Fibroblast of pulmonary artery (primary cell): ENCODE measurements around the gene ST3GAL3.

ENCODE experiments used
- DNase-seq: peaks from one replicate; pipeline ENCODE4 v3.0.0-alpha.2; 2010; ENCODE audit warnings: low read depth
- H3K4me3 ChIP-seq: replicated peaks from 2 replicates; pipeline ENCODE4 v1.5.1; 2011; ENCODE audit warnings: low read depth, mild to moderate bottlenecking, control low read depth, low read length, moderate library complexity
- TF ChIP-seq, protein P1 (sequence below): IDR thresholded peaks from 2 replicates; pipeline ENCODE4 v1.5.1; 2011; ENCODE audit warnings: mild to moderate bottlenecking, control low read depth, low read length, inconsistent platforms; ENCODE audit errors: missing control alignments

ST3GAL3 gene

DNA sequence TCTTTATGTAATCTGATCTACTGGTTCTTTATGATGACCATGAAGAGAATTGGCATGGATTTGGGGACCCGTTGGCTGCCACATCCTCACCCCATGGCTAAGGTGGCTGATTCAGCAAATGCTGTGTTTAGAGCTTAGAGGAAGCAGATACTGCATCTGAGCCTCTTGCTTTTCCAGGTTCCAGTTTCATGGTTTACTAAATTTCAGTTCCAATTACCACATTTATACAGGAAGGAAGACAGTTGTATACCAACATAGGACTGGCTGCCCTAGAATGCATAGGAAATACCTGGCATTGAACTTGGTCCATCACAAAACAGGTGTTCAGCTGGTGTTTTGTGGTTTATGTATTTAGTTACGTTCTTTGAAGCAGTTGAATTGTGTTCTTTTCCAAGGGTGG lies 107.1 kb downstream of the ST3GAL3 start:
- DNase-seq: no peak
- no peak overlapping the region for H3K4me3 ChIP-seq
- TF ChIP-seq, protein P1, sequence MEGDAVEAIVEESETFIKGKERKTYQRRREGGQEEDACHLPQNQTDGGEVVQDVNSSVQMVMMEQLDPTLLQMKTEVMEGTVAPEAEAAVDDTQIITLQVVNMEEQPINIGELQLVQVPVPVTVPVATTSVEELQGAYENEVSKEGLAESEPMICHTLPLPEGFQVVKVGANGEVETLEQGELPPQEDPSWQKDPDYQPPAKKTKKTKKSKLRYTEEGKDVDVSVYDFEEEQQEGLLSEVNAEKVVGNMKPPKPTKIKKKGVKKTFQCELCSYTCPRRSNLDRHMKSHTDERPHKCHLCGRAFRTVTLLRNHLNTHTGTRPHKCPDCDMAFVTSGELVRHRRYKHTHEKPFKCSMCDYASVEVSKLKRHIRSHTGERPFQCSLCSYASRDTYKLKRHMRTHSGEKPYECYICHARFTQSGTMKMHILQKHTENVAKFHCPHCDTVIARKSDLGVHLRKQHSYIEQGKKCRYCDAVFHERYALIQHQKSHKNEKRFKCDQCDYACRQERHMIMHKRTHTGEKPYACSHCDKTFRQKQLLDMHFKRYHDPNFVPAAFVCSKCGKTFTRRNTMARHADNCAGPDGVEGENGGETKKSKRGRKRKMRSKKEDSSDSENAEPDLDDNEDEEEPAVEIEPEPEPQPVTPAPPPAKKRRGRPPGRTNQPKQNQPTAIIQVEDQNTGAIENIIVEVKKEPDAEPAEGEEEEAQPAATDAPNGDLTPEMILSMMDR: no peak

DNA sequence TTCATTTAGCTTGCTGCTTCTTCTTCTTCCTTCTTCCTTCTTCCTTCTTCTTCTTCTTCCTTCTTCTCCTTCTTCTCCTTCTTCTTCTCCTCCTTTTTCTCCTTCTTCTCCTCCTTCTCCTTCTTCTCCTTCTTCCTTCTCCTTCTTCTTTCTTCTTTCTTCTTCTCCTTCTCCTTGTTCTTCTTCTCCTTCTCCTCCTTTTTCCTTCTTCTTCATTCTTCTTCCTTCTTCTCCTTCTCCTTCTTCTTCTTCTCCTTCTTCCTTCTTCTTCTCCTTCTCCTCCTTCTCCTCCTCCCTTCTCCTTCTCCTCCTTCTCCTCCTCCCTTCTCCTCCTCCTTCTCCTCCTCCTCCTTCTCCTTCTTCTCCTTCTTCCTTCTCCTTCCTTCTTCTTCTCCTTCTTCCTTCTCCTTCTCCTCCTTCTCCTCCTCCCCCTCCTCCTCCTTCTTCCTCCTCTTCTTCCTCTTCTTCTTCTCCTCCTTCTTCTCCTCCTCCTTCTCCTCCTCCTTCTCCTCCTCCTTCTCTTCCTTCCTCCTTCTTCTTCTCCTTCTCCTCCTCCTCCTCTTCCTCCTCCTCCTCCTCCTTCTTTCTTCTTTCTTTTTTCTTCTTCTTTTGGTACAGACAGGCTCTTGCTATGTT lies 110.1 kb downstream of the ST3GAL3 start:
- TF ChIP-seq, protein P1: no peak
- DNase-seq: no peak
- H3K4me3 ChIP-seq: no peak overlapping the region

DNA sequence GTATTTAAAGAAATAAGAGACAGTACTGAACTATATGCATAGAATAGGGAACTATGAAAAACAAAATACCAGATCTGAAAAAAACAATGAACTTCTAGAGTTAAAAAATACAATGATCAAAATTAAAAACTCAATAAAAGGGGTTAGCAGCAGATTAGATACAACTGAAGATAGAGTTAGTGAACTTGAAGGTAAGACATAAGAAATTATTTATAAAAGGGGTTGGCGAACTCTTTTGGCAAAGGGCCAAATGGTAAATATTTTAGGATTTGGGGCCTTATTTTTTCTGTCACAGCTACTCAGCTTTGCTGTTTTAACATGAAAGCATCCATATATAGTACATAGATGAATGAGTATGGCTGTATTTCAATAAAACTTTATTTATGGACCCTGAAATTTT lies 111.4 kb downstream of the ST3GAL3 start:
- TF ChIP-seq, protein P1: no peak
- no peak overlapping the region for H3K4me3 ChIP-seq
- no peak for DNase-seq

DNA sequence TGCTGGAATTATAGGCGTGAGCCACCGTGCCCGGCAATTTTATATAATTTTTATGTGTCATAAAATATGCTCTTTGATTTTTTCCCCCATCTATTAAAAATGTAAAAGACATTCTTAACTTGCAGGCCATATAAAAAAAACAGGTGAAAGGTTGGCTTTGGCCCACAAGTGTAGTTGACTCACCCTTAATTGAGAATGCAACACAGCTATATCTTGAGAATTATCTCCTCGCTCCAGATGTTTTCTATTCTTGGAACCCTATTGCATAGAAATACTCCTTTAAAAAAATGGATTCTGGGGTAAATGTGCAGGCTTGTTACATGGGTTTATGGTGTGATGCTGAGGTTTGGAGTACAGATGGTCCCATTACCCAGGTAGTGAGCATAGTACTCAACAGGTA lies 112.0 kb downstream of the ST3GAL3 start:
- DNase-seq: no peak
- TF ChIP-seq, protein P1: no peak
- H3K4me3 ChIP-seq: no peak overlapping the region

DNA sequence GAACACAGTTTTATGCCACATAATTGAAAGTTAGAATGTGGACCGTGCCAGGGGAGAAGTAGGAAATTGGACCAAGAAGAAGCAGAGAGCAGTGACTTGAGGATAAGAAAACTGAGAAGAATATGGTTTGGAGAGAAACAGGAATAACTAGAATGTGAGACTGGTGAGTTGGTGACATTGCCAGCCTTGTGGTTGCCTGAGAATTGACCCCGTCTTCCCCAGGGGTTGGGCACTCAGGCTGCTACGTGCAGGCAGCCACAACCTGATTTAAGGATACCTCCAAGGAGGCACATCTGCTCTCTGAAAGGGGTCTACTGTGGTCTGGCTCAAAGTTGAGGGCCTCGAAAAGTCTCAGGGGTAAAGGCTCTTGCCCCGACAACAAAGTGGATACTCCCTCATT lies 114.1 kb downstream of the ST3GAL3 start:
- TF ChIP-seq, protein P1: no peak

DNA sequence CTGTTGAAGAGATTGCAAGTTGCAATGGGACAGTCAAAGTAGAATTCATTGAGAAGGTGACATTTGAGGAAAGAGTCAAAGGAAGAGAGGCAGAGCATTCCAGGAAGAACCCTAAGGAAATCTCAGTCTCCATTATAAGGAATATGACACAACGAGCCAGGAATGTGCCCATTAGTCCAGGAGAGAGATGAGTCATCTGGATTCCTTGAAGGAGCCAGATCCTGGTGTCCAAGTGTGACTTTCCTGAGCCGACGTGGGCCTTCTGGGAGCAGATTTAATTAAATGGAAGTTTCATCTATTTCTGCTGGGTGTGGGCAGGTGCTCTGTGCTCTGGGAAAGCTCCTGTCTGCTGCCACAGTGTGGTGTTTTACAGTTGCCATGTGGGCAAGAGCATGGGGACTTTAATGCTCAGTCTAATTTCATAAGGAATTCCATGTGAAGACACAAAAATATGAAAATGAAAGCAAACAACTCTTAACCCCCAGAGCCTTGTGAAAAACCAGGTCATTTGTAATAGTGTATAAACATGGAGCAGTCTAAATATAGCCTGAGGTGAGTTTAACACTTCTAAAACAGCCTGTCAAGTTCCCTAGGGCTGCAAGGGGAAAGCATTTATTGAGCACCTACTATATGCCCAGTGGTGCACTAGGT lies 114.8 kb downstream of the ST3GAL3 start:
- no peak overlapping the region for H3K4me3 ChIP-seq
- DNase-seq: peak; percentile 85
- TF ChIP-seq, protein P1: no peak

More for the DNA sequence above, 114.1 kb downstream of the ST3GAL3 start:
- DNase-seq: no peak
- H3K4me3 ChIP-seq: no peak overlapping the region

DNA sequence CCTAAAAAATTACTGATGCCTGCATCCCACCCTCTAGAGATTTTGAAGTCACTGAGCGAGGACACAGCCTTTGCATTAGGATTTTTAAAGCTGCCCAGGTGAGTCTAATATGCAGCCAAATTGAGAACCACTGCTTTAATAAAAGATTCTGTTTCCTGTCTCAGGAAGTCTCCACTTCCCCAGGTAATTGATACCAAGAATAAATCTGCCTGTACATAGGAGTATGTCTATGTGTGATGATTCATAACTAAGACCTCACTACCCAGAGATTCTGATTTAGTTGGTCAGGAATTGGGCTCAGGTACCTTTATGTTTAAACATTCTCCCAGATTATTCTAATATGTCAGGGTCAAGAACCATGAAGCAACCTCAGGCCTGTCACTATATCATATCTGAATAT lies 117.5 kb downstream of the ST3GAL3 start:
- TF ChIP-seq, protein P1: no peak
- no peak overlapping the region for H3K4me3 ChIP-seq
- DNase-seq: no peak
